RCC 7860 (cell line): ENCODE data around the gene GRIK4.

Experiments used
- DNase-seq: peaks from one replicate; pipeline ENCODE4 v3.0.0-alpha.2; 2015; ENCODE audit warnings: low spot score
- FAIRE-seq: peaks from 2 replicates; lab custom pipeline; 2012; peaks lifted over from hg19 to GRCh38; lab: Jason Lieb, UNC

The GRIK4 gene

DNA sequence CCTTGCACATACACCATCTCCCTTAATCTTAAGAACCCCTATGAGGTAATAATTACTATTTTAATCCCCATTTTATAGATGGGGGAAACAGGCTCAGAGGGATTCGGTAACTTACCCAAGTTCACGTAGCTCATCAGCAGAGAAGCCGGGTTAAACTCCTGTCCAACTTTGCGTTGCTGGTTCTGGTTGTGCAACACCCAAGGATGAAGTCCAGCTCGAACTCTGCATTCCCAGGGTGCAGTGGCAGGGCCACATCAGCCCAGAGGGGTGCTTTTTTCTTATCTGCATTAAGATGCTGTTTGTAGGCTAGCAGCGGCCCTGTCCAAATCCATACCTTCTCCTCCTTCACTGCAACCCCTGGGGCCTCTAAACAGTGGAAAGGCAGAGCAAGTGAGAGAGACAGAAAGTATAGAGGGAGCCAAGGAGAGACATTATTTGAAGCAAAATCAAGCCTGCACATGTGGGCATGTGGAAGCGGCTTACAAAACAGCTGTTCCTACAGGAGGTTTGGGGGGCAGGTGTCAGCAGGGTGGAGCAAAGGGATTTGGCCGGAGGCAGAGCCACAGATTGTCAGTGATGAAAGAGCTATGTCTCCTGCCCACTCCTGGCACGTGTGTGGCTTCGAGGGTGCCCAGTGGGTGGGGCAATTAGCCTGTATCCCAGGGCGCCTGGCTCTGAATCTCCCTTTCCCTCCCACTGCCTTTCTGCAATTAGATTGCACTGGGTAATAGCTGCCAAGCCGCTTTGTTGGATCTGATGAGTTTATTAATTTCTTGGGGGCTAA, 382.8 kb downstream of the GRIK4 start:
- FAIRE-seq (no peak), DNase-seq (no peak)

DNA sequence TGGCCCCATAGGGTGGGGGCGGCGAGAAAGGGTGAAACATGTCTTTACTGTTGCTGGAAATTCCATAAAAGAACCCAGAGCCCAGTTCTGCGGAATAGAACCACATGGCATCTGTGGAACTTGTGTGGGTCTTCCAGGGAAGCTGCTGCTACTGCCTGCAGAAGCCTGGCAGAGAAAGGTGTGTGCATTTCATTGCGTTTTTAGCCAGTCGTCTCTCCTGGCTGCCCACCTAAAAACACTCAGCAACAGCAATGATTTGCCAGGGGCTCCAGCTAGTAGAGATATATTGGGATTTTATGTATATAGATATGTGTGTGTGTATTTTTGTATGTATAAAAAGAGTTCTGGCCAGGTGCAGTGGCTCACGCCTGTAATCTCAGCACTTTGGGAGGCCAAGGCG, 385.1 kb downstream of the GRIK4 start:
- FAIRE-seq (no peak), DNase-seq (no peak)

DNA sequence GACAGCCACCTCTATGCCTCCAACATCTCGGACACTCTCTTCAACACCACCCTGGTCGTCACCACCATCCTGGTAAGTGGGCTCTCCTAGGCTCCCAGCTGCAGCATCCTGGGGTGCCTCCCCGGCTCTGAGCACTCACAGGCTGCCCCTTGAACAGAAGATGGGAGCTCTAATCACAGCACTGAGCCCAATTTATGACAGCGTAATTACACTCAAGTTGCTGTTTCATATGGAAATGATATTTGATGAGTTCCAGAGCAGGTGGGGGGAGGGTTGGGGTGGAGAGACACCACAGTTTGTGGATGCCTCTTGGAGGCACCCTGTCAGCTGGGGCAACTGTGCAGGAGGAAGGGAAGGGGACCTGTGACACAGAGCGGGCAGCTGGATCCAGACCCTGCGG, 387.0 kb downstream of the GRIK4 start:
- DNase-seq (no peak), FAIRE-seq (no peak)

DNA sequence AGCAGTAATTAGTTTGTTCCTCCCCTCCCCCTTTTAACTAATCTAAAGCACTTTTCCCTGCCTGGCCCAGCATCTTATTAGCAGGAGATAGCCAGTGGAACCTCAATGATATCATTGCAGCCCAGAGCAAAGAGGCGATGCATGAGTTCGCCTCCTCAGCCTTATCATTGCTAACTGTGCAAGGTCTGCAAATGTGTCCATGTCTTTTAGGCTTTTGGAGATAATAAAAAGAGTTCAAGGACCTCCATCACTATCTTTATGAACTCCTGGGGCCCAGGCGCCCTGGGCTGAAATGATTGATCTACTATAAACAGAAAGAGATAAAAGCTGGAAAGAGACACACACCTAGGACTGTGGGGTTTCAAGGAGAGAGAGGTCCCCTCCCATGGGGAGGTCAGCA, 388.2 kb downstream of the GRIK4 start:
- no peak for DNase-seq
- FAIRE-seq, result no peak

DNA sequence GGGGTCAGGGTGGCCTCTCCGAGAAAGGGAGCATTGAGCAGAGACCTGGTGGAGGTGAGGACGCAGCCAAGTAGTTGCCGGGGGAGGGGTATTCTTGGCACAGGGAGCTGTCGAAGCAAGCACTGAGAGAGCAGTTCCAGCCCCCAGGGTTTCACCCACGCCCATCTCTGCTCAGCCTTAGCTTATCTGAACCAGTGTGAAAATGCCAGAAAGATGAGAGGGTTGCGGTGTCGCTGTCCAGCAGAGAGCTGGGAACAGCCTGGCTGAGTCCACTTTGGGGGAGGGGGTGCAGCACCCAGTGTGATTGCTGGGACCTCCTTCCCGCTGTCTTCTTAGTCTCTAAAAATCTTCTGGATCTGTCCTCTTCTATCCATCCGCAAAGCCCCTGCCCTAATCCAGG, 389.1 kb downstream of the GRIK4 start:
- FAIRE-seq, result no peak
- no peak for DNase-seq

DNA sequence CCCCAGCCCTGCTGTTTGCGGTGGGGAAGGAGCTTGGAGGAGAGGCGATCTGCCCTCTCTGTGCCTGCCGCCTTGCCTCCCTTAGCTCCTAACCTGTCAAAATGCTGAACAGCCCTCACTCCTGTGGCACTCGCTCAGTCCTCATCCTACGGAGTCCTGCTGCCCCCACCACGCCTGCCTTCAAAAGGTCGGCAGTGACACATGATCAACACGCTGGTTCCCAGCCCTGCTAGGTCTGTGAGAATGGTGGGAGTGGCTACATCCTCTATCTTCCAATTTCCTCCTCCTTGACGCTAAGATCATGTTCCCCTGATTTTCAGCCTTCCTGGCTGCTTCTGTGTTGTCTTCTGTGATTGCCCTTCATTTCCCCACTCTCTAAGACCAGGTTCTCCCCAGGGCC, 392.1 kb downstream of the GRIK4 start:
- no peak for FAIRE-seq
- DNase-seq, result no peak

DNA sequence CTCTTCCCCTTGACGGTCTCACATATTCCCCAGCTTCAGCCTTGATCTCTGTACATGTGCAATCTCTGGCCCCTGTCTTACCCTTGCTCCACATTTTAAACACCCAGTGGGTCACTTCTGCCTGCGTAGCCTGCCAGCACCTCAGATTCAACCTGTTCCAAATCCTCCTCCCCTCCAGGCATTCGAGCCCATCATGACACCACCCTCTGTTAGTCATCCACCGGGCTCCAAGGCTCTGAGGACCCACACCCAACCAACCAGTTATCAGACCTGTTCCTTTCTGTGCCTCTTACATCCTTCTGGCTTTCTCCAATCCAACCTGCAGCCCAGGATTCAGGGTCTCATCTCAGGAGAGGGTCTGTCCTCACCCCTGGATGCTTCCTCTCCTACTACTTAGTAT, 392.6 kb downstream of the GRIK4 start:
- FAIRE-seq, result no peak

DNA sequence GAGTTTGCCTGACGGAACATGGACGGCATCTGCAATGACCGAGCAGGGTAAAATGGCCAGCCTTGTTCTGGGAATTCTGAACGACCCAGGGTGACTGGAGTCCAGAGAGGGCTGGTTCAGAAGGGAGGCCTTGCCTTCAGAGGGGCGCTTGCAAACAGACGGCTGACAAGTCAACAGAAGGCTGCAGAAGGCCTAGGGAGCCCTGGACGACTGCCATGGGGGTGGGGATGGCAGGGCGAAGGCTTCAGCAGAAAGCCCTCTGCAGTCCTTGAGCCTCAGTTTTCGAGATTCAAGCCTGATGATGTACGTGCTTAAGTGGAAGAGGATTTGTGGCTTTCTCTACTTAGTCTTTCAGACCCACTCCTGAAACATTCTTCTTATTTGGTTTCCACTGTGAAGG, 395.2 kb downstream of the GRIK4 start:
- no peak for DNase-seq
- no peak for FAIRE-seq

More for the DNA sequence above, 392.6 kb downstream of the GRIK4 start:
- no peak for DNase-seq

DNA sequence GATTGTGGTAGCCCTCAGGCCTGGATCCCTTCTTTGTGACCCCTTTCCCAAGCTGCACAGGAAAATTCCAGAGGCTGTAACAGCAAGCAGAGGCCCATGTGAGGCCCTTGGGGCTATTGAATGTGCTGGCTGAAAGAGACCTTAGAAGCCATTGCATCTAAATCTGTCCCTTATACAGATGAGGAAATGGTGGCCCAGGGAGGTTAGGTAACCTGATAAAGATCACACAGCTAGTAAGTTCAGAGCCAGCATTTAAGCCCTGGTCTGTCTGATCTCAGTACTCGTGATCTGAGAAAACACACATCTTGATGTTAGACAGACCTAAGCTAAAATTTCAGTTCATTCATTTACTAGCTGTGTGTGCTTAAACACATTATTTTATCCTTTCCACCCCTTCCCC, 396.4 kb downstream of the GRIK4 start:
- FAIRE-seq, result no peak
- no peak for DNase-seq

DNA sequence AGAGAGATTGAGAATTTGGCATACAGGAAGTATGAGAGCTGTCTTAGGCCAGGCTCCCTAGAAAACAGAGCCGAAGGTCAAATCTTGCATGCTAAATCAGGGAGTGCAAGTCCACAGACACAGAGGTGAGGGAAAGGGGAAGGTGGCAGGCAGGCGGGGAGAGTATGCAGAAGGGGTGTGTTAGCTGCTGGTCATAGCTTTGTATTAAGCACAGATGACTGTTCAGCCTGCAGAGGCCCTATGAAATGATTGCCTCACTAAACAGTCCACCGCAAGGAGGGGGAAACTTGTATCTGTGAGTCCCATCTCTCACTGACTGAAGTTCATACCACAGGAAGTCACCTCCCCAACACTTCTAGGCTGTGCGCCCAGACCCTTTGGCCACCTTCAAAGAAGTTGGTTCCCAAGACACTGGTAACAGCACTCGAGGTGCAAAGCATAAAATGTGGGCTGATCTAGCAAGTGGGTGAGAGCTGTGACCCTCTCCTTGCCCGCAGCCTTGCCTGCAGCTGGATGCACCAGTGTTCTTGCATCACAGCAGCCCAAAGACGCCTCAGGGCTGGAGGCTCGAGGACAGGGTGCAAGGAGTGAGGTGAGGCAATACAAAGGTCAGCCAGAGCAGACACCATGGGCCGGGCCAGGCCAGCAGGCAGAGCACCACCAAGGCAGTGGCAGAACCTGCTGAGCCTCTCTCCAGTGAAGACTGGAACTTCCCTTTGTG, 397.1 kb downstream of the GRIK4 start:
- FAIRE-seq, result no peak
- DNase-seq, result no peak

DNA sequence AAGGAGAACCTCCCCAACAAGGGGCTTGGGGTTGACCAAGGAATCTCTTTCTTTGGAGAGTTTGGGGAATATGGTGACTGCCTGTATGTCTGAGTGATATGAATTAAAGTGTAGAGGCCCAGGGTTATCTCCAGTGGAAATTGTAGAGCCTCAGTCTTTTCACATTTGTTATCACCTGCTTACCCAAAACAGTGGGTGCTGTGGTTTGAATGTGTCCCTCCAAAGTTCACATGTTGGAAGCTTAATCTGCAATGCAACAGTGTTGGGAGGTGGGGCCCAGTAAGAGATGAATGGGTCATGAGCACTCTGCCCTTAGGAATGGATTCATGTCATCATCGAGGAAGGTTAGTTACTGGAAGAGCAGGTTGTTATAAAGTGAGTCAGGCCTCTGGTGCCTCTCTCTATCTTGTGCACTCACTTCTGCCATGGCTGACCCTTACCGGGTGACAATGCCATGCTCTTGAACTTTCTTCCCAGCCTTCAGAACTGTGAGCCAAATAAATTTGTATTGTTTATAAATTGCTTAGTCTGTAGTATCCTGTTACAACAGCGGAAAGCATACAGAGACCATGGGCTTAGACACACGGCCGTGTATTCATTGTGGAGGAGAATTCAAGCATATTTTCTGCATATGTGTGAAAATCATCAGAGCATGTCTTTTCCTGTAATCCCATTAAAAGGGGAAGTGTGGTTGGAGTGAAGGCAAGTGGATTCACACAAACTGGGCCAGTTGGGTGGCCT, 398.3 kb downstream of the GRIK4 start:
- DNase-seq (no peak), FAIRE-seq (no peak)

DNA sequence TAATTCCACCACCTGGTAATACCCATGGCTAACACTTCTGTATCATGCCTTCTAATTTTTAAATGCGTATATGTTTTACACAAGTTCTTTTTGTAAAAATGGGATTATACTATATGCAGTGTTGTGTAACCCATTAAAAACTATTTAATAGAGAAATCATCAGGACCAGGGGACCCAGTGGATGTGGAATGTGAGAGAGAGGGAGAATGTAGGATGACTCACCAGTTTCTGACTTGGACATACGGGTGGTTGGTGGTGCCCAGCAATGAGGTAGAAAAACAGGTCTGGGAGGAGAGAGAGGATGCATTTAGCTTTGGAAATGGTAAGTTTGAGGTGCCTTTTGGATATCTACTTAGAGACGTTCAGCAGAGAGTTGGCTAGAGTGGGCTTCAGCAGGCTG, 400.4 kb downstream of the GRIK4 start:
- FAIRE-seq, result no peak
- no peak for DNase-seq

DNA sequence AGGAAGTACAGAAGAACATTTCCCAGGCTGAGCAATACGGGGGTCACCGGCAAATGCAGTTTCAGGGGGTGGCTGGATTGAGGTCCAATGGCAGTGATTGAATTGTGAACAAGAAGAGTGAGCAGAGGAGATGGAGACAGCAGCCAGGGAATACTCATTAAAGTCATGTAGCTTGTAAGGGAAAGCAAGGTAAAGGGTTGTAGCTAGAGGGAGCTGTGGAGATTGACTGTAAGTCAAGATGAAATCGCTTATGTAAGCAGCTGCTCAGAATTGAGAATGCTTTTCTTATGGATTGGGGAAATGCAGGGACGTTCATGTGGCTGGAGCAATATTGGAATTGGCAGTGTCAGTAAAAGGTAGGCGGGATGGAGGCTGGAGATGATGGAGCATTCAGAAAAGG, 401.0 kb downstream of the GRIK4 start:
- DNase-seq (peak; percentile 9), FAIRE-seq (no peak)

DNA sequence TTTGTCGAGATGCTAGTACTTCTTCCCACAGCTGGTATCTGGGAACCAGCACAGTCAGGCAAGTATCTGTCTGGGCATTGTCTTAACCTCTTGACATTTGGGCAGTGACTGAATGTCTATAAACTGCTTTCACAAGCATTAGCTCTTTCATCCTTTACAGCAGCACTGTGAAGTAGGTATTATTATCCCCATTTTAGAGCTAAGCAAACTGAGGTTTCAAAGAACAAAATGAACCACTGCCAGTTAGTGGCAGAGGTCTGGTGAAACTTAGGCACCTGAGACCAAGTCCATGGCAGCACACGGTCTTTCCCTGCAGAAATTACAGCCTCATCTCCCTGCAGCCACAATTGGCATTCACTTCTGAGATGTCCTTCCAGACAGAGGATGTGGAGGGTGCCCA, 401.4 kb downstream of the GRIK4 start:
- DNase-seq, result no peak
- FAIRE-seq, result no peak

DNA sequence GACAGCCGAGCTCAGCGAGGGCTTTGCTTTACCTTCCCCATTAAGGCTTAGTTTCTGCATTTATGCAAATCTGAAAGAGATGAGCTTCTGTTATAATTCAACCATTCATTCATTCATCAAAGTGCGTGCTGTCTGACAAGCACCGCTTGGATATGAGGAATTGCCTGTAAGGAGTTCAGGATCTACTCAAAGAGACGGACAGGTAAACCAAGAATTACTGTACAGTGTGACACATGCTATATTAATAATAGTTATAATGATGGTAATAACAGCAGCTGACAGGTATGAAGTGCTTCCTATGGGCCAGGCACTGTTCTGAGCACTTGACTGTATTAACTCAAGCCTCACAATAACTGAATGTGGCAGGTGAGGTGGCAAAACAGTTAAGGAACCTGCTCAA, 402.5 kb downstream of the GRIK4 start:
- FAIRE-seq, result no peak
- no peak for DNase-seq

DNA sequence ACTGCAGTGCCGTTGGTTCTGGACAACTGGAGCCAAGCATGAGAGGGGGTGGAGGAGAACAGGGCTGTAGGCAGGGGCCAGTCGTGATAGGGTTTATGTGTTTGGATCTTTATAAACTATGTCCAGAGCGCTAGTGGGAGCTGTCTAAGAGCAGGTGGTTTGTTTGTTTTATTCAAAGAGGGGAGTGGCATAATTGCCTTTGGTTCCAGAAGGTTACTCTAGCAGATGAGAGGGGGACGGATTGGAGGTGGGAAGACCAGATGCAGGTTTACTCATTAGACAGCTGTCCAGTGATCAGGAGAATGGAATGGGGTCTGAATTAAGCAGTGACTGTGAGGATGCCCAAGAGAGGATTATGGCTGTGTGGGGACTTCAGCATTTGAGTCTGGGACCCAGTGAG, 403.1 kb downstream of the GRIK4 start:
- no peak for FAIRE-seq
- no peak for DNase-seq

DNA sequence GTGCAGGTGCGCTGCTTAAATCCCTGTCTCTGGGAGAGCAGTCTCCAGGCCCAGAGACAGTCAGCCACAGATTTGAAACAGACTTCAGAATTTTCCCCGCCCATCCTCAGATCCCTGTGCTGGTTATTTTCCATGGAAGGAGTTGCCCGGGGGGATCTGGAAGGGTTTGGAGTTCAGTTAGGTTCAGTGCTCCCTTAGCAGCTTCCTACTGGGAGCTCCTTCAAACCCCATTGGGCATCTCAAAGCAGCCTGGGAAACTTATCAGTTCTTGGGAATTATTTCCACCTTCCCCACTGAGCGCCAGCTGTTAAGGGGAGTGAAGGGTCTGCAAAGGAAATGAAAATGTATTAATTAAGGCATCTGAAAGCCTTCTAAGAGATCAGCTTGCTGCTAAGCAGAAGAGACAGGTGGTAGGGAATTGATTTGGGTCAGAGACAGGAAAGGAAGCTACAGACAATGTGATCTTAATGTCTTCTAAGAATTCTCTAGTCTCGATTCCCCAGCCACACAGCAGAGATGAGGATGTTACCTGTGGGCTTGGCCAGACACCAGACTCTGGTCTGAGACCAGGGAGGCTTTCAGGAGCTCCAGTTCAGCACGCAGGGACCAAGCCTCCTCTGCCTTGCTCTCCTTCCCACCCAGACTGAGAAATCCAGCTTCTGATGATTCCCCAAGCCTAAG, 406.2 kb downstream of the GRIK4 start:
- DNase-seq, result no peak
- no peak for FAIRE-seq

DNA sequence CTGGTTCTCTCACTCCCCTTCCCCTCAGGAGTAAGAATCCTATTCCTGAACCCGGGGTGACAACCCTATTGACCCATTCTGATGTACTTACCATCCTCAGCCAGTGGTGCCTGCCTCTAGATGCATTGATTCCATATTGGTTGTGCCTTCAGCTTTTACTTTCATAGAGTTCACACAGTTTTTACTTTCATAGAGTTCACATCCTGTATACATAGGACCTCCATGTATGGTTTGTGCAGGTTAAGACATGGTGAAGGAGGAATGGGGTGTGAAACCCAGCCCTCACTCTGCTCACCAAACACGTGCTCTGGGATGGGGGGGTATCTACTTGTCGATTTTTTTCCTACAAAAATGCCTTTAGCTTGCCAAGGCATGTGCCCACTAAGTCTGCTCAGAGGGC, 406.7 kb downstream of the GRIK4 start:
- FAIRE-seq (no peak), DNase-seq (no peak)

DNA sequence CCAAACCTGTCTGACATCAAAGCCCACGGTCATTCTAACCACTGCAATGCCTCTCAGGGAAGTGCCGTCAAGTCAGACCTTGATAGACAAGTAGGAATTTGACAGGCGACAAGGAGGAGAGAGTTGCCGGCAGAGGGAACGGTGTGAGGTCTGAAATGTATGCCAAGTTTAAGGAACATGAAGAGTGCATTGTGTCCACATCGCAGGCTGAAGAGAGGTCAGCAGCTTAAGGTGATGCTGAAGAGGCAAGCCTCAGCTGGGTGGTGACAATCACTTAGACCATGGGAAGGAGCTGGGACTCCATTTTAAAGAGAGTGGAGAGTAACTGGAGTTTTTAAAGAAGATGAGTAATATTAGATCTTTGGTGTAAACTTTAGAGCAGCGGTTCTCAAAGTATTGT, 407.5 kb downstream of the GRIK4 start:
- DNase-seq, result no peak
- FAIRE-seq, result no peak

DNA sequence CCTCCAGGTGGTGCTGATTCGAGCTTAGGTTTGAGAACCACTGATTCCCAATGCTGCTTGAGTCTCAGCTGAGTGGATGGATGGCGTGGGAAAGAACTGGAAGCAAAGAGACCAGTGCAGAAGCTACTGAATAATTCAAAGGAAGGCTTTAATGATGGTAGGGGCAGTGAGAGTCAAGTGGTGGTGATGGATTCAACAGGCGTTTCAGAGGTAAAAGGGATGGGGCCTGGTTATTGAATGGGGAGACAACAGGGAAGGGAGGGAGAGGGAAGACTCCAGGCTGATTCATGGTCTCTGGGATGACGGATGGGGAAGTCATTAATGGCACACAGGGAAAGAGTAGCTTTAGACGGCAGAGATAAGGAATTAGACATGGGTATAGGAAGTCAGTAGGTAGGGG, 408.0 kb downstream of the GRIK4 start:
- DNase-seq, result no peak
- FAIRE-seq, result no peak

DNA sequence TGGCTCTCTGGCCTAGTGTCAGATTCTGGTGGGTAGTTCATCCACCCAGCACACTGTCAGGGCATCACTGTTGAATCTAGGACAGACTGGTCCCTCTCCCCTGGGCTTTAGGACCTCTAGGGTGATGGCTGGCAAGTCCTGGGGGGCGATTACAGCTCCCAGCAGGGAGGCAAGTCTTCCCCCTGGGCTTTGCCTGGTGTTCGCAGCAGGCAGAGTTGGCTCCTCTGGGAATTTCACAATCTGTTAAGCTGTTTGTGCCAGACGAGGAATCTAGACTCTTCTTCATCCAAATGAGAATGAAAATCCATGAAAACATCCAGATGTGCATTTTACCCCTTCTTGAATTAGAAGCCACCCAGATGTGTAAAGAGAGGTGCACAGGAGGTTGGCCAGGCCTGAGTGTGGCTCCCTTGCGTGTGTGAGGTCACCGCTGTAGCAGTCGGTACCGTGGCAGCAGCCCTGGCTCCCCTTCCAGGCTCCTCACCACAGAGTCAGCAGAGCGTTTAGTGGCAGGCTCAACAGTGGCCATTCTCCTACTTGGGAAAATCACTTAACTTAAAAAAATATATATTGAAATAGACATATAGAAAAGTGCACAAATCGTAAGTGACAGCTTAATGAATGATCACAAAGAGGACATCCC, 412.4 kb downstream of the GRIK4 start:
- FAIRE-seq (no peak), DNase-seq (no peak)
